K562 (cell line): Measurements from ENCODE around the gene BEST1. TPM values are rescaled to one million over a fixed set of nuclear protein-coding genes. Genes with fewer than 3 reads are reported as not detected.

Experiments
- ARID3A ChIP-seq: IDR thresholded peaks from 2 replicates; pipeline ENCODE4 v1.6.1; 2012; ENCODE audit warnings: low read depth, low read length, improper control_type of control experiment, borderline replicate concordance
- CC2D1A ChIP-seq: fragments of 450-650 bp; IDR thresholded peaks from 2 replicates; pipeline ENCODE4 v1.6.1; 2017; ENCODE audit warnings: mild to moderate bottlenecking
- CREB3L1 ChIP-seq: fragments of 450-650 bp; IDR thresholded peaks from 2 replicates; pipeline ENCODE4 v1.6.1; 2014; ENCODE audit warnings: low read depth, mild to moderate bottlenecking, moderate library complexity, borderline replicate concordance
- CREB5 ChIP-seq: fragments of 250-450 bp; sonication (Bioruptor Pico); IDR thresholded peaks from 2 replicates; pipeline ENCODE4 v1.5.0; 2020; ENCODE audit warnings: mild to moderate bottlenecking
- ESRRA ChIP-seq: fragments of 450-650 bp; IDR thresholded peaks from 2 replicates; pipeline ENCODE4 v1.6.1; 2014; ENCODE audit warnings: low read depth, mild to moderate bottlenecking, moderate library complexity, borderline replicate concordance
- ETV1 ChIP-seq: fragments of 450-650 bp; conservative IDR thresholded peaks from 2 replicates; pipeline ENCODE4 v1.6.1; 2016; ENCODE audit warnings: missing genetic modification characterization, control low read depth, low read depth, missing compliant biosample characterization
- POLR2A ChIP-seq: fragments of 450-650 bp; conservative IDR thresholded peaks from 2 replicates; pipeline ENCODE4 v1.6.1; 2016
- RERE ChIP-seq: sonication (generic); formaldehyde crosslinking; IDR thresholded peaks from 2 replicates; pipeline ENCODE4 v1.8.0; 2023; ENCODE audit warnings: missing genetic modification reagents, mild to moderate bottlenecking, borderline replicate concordance
- SRF ChIP-seq, 2 experiments: fragments of 250-450, 450-650 bp in 1 of 2; sonication (Bioruptor Pico) in 1 of 2; sonication (generic) in 1 of 2; formaldehyde crosslinking; IDR thresholded peaks; 2 replicates each; pipeline versions ENCODE4 v1.5.0 to v1.5.1; 2020 to 2022; ENCODE audit warnings: mild to moderate bottlenecking in 1 of 2, missing genetic modification reagents in 1 of 2
- TCF3 ChIP-seq: sonication (generic); formaldehyde crosslinking; IDR thresholded peaks from 2 replicates; pipeline ENCODE4 v1.4.0; 2020; ENCODE audit warnings: mild to moderate bottlenecking, missing genetic modification reagents
- ZKSCAN8 ChIP-seq: fragments of 200-800 bp; sonication (Bioruptor generic); IDR thresholded peaks from 2 replicates; pipeline ENCODE4 v1.6.1; 2016; ENCODE audit warnings: missing genetic modification characterization, missing compliant biosample characterization
- ZNF175 ChIP-seq: fragments of 200-800 bp; sonication (Bioruptor generic); IDR thresholded peaks from 2 replicates; pipeline ENCODE4 v1.6.1; 2016; ENCODE audit warnings: low read depth, mild to moderate bottlenecking, missing genetic modification characterization, missing compliant biosample characterization
- ZNF584 ChIP-seq: fragments of 200-800 bp; sonication (Bioruptor generic); IDR thresholded peaks from 2 replicates; pipeline ENCODE4 v1.6.1; 2016; ENCODE audit warnings: low read depth, mild to moderate bottlenecking, missing genetic modification characterization, missing compliant biosample characterization
- ZNF589 ChIP-seq: fragments of 200-800 bp; sonication (Bioruptor generic); IDR thresholded peaks from 2 replicates; pipeline ENCODE4 v1.6.1; 2016; ENCODE audit warnings: low read depth, missing genetic modification characterization, missing compliant biosample characterization
- polyA plus RNA-seq, 8 experiments: library from polyadenylated mRNA; depleted of rRNA in 4 of 8; stranded (reverse) in 5 of 8; unstranded in 3 of 8; fragments of >200 nt; fragmentation: Nextera tagmentation in 2 of 8; fragmentation: Illumina TruSeq in 1 of 8; extraction: Ambion mirVana in 2 of 8; extraction: Trizol in 1 of 8; gene quantifications; 2 replicates each; pipeline versions ENCODE4 v1.2.1 to v1.2.3, GENCODE V29; 2011 to 2014; ENCODE audit warnings: inconsistent platforms in 1 of 8, missing spikeins in 1 of 8
- total RNA-seq, 7 experiments: library from RNA; depleted of rRNA in 6 of 7; stranded (reverse); fragments of >200 nt in 6 of 7; fragmentation: Illumina TruSeq in 2 of 7; extraction: Trizol in 2 of 7; gene quantifications; 2 replicates each; pipeline versions ENCODE4 v1.2.1 to v1.2.3, GENCODE V29; 2011 to 2021; ENCODE audit warnings: low replicate concordance in 1 of 7

BEST1 gene
- total and polyA plus RNA-seq, 9 of the 15 experiments (the other 6 are each of a cell fraction or from before 2014, with no cell fraction given): 0.07 to 1.3 (median 0.40) TPM

DNA sequence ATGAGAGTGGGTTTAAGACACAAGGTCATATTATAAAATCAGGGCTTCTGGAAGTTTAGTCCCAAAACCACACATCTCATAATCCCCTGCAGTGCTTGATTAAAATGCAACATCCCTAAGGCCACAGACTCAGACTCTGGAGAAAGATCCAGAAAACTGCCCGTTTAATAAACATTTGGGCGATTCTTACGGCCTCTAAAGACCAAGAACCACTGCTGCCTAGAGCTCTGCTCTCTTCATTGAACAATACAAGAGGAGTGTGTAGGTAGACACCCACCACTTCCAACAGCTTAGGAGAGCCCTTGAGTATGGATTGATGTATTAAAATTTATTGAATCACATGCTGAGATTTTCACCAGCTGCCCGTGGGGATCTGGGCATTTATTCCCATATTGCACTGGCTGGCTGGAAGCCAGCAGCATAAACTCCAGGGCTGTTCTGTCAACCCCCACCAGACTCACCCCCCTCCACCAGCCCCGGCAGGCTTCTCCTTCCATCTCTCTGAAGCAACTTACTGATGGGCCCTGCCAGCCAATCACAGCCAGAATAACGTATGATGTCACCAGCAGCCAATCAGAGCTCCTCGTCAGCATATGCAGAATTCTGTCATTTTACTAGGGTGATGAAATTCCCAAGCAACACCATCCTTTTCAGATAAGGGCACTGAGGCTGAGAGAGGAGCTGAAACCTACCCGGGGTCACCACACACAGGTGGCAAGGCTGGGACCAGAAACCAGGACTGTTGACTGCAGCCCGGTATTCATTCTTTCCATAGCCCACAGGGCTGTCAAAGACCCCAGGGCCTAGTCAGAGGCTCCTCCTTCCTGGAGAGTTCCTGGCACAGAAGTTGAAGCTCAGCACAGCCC lies 749 bp upstream of the BEST1 start (continued):
- TF ChIP-seq CREB5 (CRISPR knock-in tag) (0 out of 2 replicates have a peak, but pooled peaks have one; percentile 55), TCF3 (CRISPR knock-in tag) (peak; percentile 6; the same call in 1 of the 2 replicates), ETV1 (tag) (peak; percentile 21; the same call in 1 of the 2 replicates), CC2D1A (no peak), ZNF584 (CRISPR knock-in tag) (peak; percentile 98), CREB3L1 (0 out of 2 replicates have a peak, but pooled peaks have one; percentile 11), ZKSCAN8 (CRISPR knock-in tag) (no peak), POLR2A (peak; percentile 59; the same call in 1 of the 2 replicates), RERE (CRISPR knock-in tag) (no peak), ZNF175 (CRISPR knock-in tag) (0 out of 2 replicates have a peak, but pooled peaks have one; percentile 80), ESRRA (no peak; the same call in 1 of the 2 replicates), ZNF589 (CRISPR knock-in tag) (peak; percentile 97), SRF (CRISPR knock-in tag; IDR thresholded peaks at IDR 0.05) (peak in 1 of 2 experiments; percentile 32; a peak in 1 of 4 replicates), ARID3A (no peak)
